Measurements from ENCODE around the gene LLGL1. TPM values are rescaled to one million over a fixed set of nuclear protein-coding genes. Genes with fewer than 3 reads are reported as not detected.

LLGL1 gene
- total and polyA plus RNA-seq, 2 donors (not counting 1 experiment from before 2014, with no cell fraction given): 14.9 to 15.2 TPM

DNA sequence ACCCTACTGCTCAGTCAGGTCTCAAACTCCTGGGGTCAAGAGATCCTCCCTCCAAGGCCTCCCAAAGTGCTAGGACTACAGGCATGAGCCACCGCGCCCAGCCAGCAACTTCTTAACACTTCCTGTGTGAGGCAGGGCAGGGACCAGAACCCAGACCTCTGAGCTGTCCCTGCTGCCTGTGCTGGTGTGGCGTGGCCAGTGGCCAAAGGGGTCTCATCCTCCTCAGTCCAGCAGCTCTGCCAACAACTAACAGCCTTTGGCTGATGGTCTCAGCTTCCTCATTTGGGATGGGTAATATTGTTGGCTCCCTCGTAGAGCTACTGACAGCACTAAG is 1.4 kb upstream of the LLGL1 start:
- H3K27ac Mint-ChIP-seq: no peak overlapping the region
- no peaks in the 10 kb centered on the region for H3K27me3 ChIP-seq (replicated peaks in 1 of 4; ENCODE audit: control extremely low read depth in 1 of 4, control insufficient read depth in 3 of 4, insufficient read depth in 4 of 4, low read length in 3 of 4)
- no peak overlapping the region for H3K4me2 ChIP-seq (replicated peaks; ENCODE audit: low read depth, low read length, poor library complexity, severe bottlenecking)
- TF ChIP-seq, protein P1, sequence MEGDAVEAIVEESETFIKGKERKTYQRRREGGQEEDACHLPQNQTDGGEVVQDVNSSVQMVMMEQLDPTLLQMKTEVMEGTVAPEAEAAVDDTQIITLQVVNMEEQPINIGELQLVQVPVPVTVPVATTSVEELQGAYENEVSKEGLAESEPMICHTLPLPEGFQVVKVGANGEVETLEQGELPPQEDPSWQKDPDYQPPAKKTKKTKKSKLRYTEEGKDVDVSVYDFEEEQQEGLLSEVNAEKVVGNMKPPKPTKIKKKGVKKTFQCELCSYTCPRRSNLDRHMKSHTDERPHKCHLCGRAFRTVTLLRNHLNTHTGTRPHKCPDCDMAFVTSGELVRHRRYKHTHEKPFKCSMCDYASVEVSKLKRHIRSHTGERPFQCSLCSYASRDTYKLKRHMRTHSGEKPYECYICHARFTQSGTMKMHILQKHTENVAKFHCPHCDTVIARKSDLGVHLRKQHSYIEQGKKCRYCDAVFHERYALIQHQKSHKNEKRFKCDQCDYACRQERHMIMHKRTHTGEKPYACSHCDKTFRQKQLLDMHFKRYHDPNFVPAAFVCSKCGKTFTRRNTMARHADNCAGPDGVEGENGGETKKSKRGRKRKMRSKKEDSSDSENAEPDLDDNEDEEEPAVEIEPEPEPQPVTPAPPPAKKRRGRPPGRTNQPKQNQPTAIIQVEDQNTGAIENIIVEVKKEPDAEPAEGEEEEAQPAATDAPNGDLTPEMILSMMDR (IDR thresholded peaks at IDR 0.05): no peak
- TF ChIP-seq EZH2 (IDR thresholded peaks at IDR 0.05; ENCODE audit: borderline replicate concordance, insufficient read depth, low read depth, low read length, poor library complexity, severe bottlenecking): no peak
- no peaks in the 10 kb centered on the region for H3K27me3 Mint-ChIP-seq
- CTCF ChIA-PET: interaction anchor here (0.7 to 1.2 kb wide), 5 partner anchors 8 to 191 kb away, joined by 3 to 5 read pairs (median 4); no protein-coding TSS in a partner anchor
- POLR2A ChIA-PET: no interaction called here
- H4K20me1 ChIP-seq (ENCODE audit: control insufficient read depth, insufficient read depth, low read length, poor library complexity, severe bottlenecking): no peaks in the 10 kb centered on the region
- no peak overlapping the region for H2AFZ ChIP-seq (ENCODE audit: insufficient read depth, low read depth, low read length, poor library complexity, severe bottlenecking)
- ATAC-seq (ENCODE audit: low read depth) (no peak), DNase-seq (no peak)
- H3K79me2 ChIP-seq (ENCODE audit: control insufficient read depth, insufficient read depth, low read length): peaks cover 13% of the 10 kb centered on the region
- no peak overlapping the region for H3K9ac ChIP-seq (ENCODE audit: low read length)
- H3K27ac ChIP-seq (ENCODE audit: low read length in 2 of 2): no peak overlapping the region
- peaks cover 10% of the 10 kb centered on the region for H3K4me1 Mint-ChIP-seq
- H3K4me1 ChIP-seq (ENCODE audit: control insufficient read depth in 2 of 2, insufficient read depth in 2 of 2, low read length in 2 of 2): peaks cover 10 to 16% of the 10 kb centered on the region in 2 donors
- H3K4me3 ChIP-seq (ENCODE audit: control extremely low read depth in 1 of 5, extremely low read depth in 1 of 5, insufficient read depth in 1 of 5, low read depth in 2 of 5, low read length in 4 of 5): no peak overlapping the region
- H3K9me3 ChIP-seq (ENCODE audit: control extremely low read depth in 1 of 3, control insufficient read depth in 2 of 3, insufficient read depth in 1 of 3, low read length in 2 of 3): no peaks in the 10 kb centered on the region
- H3K9me3 Mint-ChIP-seq (ENCODE audit: insufficient read depth): no peaks in the 10 kb centered on the region
- H3K36me3 ChIP-seq (replicated peaks in 1 of 2; ENCODE audit: control extremely low read depth in 1 of 2, control insufficient read depth in 1 of 2, extremely low read depth in 1 of 2, insufficient read depth in 2 of 2, low read length in 1 of 2): no peaks in the 10 kb centered on the region
- WGBS (ENCODE audit: insufficient coverage): 97% methylated on average over 3 of the region's 4 CpGs
- intact Hi-C loops (cut with micrococcal nuclease): no loop called here
- H3K4me3 Mint-ChIP-seq: no peak overlapping the region

DNA sequence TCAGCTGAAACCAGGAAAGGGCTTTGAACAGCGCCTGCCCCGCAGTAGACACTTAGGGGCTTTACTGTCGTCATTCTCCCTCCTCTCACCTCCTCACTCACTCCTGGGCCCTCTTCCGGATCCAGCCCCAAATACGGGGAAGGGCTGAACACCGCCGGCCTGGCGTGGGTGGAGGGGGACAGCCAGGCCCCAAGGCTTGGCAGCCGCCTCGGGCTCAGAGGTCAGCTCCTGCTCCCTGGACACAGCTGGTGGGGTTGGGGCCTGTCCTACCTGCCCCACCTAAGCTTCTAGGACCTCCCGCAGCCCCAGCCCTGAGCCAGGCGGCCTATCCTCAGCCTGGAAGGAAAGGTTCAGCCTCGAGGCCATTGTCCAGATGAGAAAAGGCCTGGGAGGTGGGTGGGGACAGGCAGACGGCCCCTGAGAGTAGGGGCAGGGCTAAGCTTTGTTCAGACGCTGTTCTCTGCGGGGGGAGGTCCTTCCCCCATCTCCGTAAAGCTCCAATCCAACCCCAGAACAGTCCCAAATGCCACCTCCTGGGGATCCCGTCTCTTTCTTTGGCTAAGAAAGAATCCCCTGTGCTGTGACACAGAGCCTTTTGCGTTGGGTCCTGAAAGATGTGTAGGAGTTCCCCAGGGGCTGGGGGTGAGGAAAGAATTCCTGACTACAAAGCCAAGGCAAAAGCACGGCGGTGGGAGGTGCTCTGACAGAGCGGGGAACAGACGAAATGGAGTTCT is 881 bp upstream of the LLGL1 start:
- 68% methylated on average over 20 of the region's 23 CpGs for WGBS (ENCODE audit: insufficient coverage)
- peak overlapping the region; percentile 43 for H2AFZ ChIP-seq (ENCODE audit: insufficient read depth, low read depth, low read length, poor library complexity, severe bottlenecking)
- intact Hi-C loops (cut with micrococcal nuclease): loop anchor here (1.0 kb wide), 4 partner anchors 36 to 91 kb away; partner anchors contain the start of genes ALKBH5, MIEF2 and SMCR8
- peaks cover 10% of the 10 kb centered on the region for H3K4me1 Mint-ChIP-seq
- H3K27ac Mint-ChIP-seq: no peak overlapping the region
- H3K9me3 Mint-ChIP-seq (ENCODE audit: insufficient read depth): no peaks in the 10 kb centered on the region
- no peaks in the 10 kb centered on the region for H3K27me3 ChIP-seq (replicated peaks in 1 of 4; ENCODE audit: control extremely low read depth in 1 of 4, control insufficient read depth in 3 of 4, insufficient read depth in 4 of 4, low read length in 3 of 4)
- TF ChIP-seq, protein P1 (IDR thresholded peaks at IDR 0.05): no peak
- no peak for TF ChIP-seq EZH2 (IDR thresholded peaks at IDR 0.05; ENCODE audit: borderline replicate concordance, insufficient read depth, low read depth, low read length, poor library complexity, severe bottlenecking)
- peak overlapping the region; percentile 70 for H3K4me2 ChIP-seq (replicated peaks; ENCODE audit: low read depth, low read length, poor library complexity, severe bottlenecking)
- H3K9ac ChIP-seq (ENCODE audit: low read length): peak overlapping the region; percentile 26
- peaks cover 13% of the 10 kb centered on the region for H3K79me2 ChIP-seq (ENCODE audit: control insufficient read depth, insufficient read depth, low read length)
- H3K9me3 ChIP-seq (ENCODE audit: control extremely low read depth in 1 of 3, control insufficient read depth in 2 of 3, insufficient read depth in 1 of 3, low read length in 2 of 3): no peaks in the 10 kb centered on the region
- H3K36me3 ChIP-seq (replicated peaks in 1 of 2; ENCODE audit: control extremely low read depth in 1 of 2, control insufficient read depth in 1 of 2, extremely low read depth in 1 of 2, insufficient read depth in 2 of 2, low read length in 1 of 2): no peaks in the 10 kb centered on the region
- H3K27ac ChIP-seq (ENCODE audit: low read length in 2 of 2): no peak overlapping the region
- H3K4me1 ChIP-seq (ENCODE audit: control insufficient read depth in 2 of 2, insufficient read depth in 2 of 2, low read length in 2 of 2): peaks cover 10 to 16% of the 10 kb centered on the region in 2 donors
- ChIA-PET CTCF (interaction anchor here (0.9 to 1.2 kb wide), 4 partner anchors 8 to 71 kb away, joined by 3 to 5 read pairs (median 4); no protein-coding TSS in a partner anchor), POLR2A (no interaction called here)
- DNase-seq (peak; percentile 30), ATAC-seq (ENCODE audit: low read depth) (no peak)
- H3K4me3 ChIP-seq (ENCODE audit: control extremely low read depth in 1 of 5, extremely low read depth in 1 of 5, insufficient read depth in 1 of 5, low read depth in 2 of 5, low read length in 4 of 5): peak overlapping the region in 4 of 5 experiments; percentile 19 to 45 (median 40)
- H3K4me3 Mint-ChIP-seq: peak overlapping the region; percentile 72
- no peaks in the 10 kb centered on the region for H3K27me3 Mint-ChIP-seq
- H4K20me1 ChIP-seq (ENCODE audit: control insufficient read depth, insufficient read depth, low read length, poor library complexity, severe bottlenecking): no peaks in the 10 kb centered on the region

Measured in B cell (primary cell).